Trophoblast cell (in vitro differentiated cells and primary cell): Measurements from ENCODE around the gene NLRC5.

Experiments
- DNase-seq, 2 donors: peaks; one replicate each; pipeline ENCODE4 v3.0.0-alpha.2; 2016
- H2AFZ ChIP-seq: 2 replicates; pipeline ENCODE4 v1.6.1; 2013; ENCODE audit warnings: low read length, moderate library complexity, mild to moderate bottlenecking; ENCODE audit not compliant: insufficient read depth, poor library complexity
- H2AK5ac ChIP-seq: 2 replicates; pipeline ENCODE4 v1.6.1; 2013; ENCODE audit warnings: mild to moderate bottlenecking, low read length
- H2BK120ac ChIP-seq: 2 replicates; pipeline ENCODE4 v1.6.1; 2013; ENCODE audit warnings: low read length, mild to moderate bottlenecking, moderate library complexity; ENCODE audit not compliant: insufficient read depth, poor library complexity
- H2BK12ac ChIP-seq: 2 replicates; pipeline ENCODE4 v1.6.1; 2013; ENCODE audit warnings: mild to moderate bottlenecking, low read length, moderate library complexity
- H2BK5ac ChIP-seq: 2 replicates; pipeline ENCODE4 v1.6.1; 2013; ENCODE audit warnings: low read length, low read depth, moderate library complexity, mild to moderate bottlenecking; ENCODE audit not compliant: poor library complexity
- H3K14ac ChIP-seq: 2 replicates; pipeline ENCODE4 v1.6.1; 2013; ENCODE audit warnings: mild to moderate bottlenecking, low read length
- H3K18ac ChIP-seq: 2 replicates; pipeline ENCODE4 v1.6.1; 2013; ENCODE audit warnings: mild to moderate bottlenecking, low read length
- H3K23ac ChIP-seq: 2 replicates; pipeline ENCODE4 v1.6.1; 2013; ENCODE audit warnings: low read length
- H3K27ac ChIP-seq: 2 replicates; pipeline ENCODE4 v1.5.1; 2013; ENCODE audit warnings: low read depth, mild to moderate bottlenecking, inconsistent platforms, low read length, moderate library complexity
- H3K27me3 ChIP-seq: 2 replicates; pipeline ENCODE4 v1.6.1; 2013; ENCODE audit warnings: inconsistent platforms, mild to moderate bottlenecking, low read length, moderate library complexity; ENCODE audit not compliant: insufficient read depth
- H3K36me3 ChIP-seq, 2 experiments: 1 replicate in 1 of 2; 2 replicates in 1 of 2; pipeline ENCODE4 v1.6.1; 2013; ENCODE audit warnings: low read length in 2 of 2, mild to moderate bottlenecking in 2 of 2, moderate library complexity in 1 of 2; ENCODE audit not compliant: insufficient read depth in 2 of 2, control insufficient read depth in 1 of 2
- H3K4ac ChIP-seq: 2 replicates; pipeline ENCODE4 v1.6.1; 2013; ENCODE audit warnings: low read depth, mild to moderate bottlenecking, low read length, moderate library complexity
- H3K4me1 ChIP-seq, 2 experiments: 1 replicate in 1 of 2; 2 replicates in 1 of 2; pipeline ENCODE4 v1.6.1; 2013; ENCODE audit warnings: low read length in 2 of 2, mild to moderate bottlenecking in 2 of 2, moderate library complexity in 1 of 2; ENCODE audit not compliant: insufficient read depth in 2 of 2, control insufficient read depth in 1 of 2
- H3K4me2 ChIP-seq: 2 replicates; pipeline ENCODE4 v1.6.1; 2013; ENCODE audit warnings: inconsistent platforms, mild to moderate bottlenecking, low read length, moderate library complexity
- H3K4me3 ChIP-seq: 2 replicates; pipeline ENCODE4 v1.5.1; 2013; ENCODE audit warnings: mild to moderate bottlenecking, low read depth, low read length, inconsistent platforms
- H3K79me1 ChIP-seq: one replicate; pipeline ENCODE4 v1.6.1; 2013; ENCODE audit warnings: low read length
- H3K79me2 ChIP-seq: 2 replicates; pipeline ENCODE4 v1.6.1; 2013; ENCODE audit warnings: low read length, mild to moderate bottlenecking; ENCODE audit not compliant: control insufficient read depth, insufficient read depth, poor library complexity
- H3K9ac ChIP-seq: 2 replicates; pipeline ENCODE4 v1.6.1; 2013; ENCODE audit warnings: mild to moderate bottlenecking, low read length
- H3K9me3 ChIP-seq: 2 replicates; pipeline ENCODE4 v1.6.1; 2013; ENCODE audit warnings: low read depth, mild to moderate bottlenecking, control low read depth, inconsistent platforms, low read length; ENCODE audit not compliant: insufficient read depth
- H4K12ac ChIP-seq: 2 replicates; pipeline ENCODE4 v1.6.1; 2013; ENCODE audit warnings: low read depth, mild to moderate bottlenecking, low read length, moderate library complexity
- H4K8ac ChIP-seq: 2 replicates; pipeline ENCODE4 v1.6.1; 2013; ENCODE audit warnings: low read depth, mild to moderate bottlenecking, low read length, moderate library complexity
- H4K91ac ChIP-seq: one replicate; pipeline ENCODE4 v1.6.1; 2013; ENCODE audit warnings: low read depth, mild to moderate bottlenecking, low read length, moderate library complexity
- WGBS: extraction: QIAGEN DNeasy Blood & Tissue Kit; methylation state at CpG from one replicate; pipeline ENCODE4 v1.1.7; 2013; ENCODE audit warnings: missing lambda C conversion rate; ENCODE audit not compliant: insufficient read length, insufficient coverage; ENCODE audit errors: extremely low coverage; 5-methylcytosine and 5-hydroxymethylcytosine counted together

NLRC5 gene

GRCh38 chr16:56997931-56998330 is 8.6 kb downstream of the NLRC5 start:
- no peak overlapping the region for H3K18ac ChIP-seq
- H2AFZ ChIP-seq: no peak overlapping the region
- H2BK12ac ChIP-seq: no peak overlapping the region
- no peak overlapping the region for H4K8ac ChIP-seq
- H3K79me1 ChIP-seq: no peaks in the 10 kb centered on the region
- no peaks in the 10 kb centered on the region for H3K36me3 ChIP-seq
- H3K9ac ChIP-seq: no peak overlapping the region
- H2AK5ac ChIP-seq: no peak overlapping the region
- H3K27me3 ChIP-seq: no peaks in the 10 kb centered on the region
- no peak overlapping the region for H3K14ac ChIP-seq
- no peak overlapping the region for H3K4me2 ChIP-seq
- WGBS: no CpG with 5 or more reads among the region's 3 CpGs
- H4K91ac ChIP-seq: no peak overlapping the region
- no peak overlapping the region for H3K4ac ChIP-seq
- no peaks in the 10 kb centered on the region for H3K79me2 ChIP-seq
- H3K4me1 ChIP-seq: no peaks in the 10 kb centered on the region
- H4K12ac ChIP-seq: no peak overlapping the region
- no peak overlapping the region for H3K27ac ChIP-seq
- no peaks in the 10 kb centered on the region for H3K9me3 ChIP-seq
- H3K23ac ChIP-seq: no peak overlapping the region
- no peak for DNase-seq
- no peak overlapping the region for H2BK120ac ChIP-seq
- H3K4me3 ChIP-seq: no peak overlapping the region
- no peak overlapping the region for H2BK5ac ChIP-seq

DNA sequence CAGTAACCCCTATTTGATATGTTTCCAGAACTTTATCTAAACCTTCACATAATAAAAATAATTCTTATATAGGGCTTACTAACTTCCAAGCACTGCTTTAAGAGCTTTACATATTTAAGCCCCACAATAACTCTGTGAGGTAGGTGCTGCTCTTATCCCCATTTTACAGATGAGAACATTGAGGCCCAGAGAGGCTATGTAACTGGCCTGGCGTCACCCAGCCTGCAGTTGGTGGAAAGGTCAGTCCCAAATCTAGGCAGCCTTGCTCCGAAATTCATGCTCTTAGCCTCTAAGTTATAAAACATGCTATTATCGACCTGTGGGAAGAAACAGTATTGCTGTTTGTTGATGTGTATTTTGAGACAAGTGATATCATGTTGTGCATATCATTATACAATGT is 9.0 kb downstream of the NLRC5 start:
- Histone ChIP-seq H3K9me3 (no peaks in the 10 kb centered on the region), H3K4me3 (no peak overlapping the region), H3K4me1 (no peaks in the 10 kb centered on the region), H3K18ac (no peak overlapping the region), H3K79me1 (no peaks in the 10 kb centered on the region), H2AK5ac (no peak overlapping the region), H3K27ac (no peak overlapping the region), H2BK12ac (no peak overlapping the region), H3K4me2 (no peak overlapping the region), H3K14ac (no peak overlapping the region), H2BK5ac (no peak overlapping the region), H2BK120ac (no peak overlapping the region), H4K12ac (no peak overlapping the region), H4K91ac (no peak overlapping the region), H2AFZ (no peak overlapping the region), H3K36me3 (no peaks in the 10 kb centered on the region), H3K79me2 (no peaks in the 10 kb centered on the region), H4K8ac (no peak overlapping the region), H3K4ac (no peak overlapping the region), H3K23ac (no peak overlapping the region), H3K27me3 (no peaks in the 10 kb centered on the region), H3K9ac (no peak overlapping the region)
- WGBS: no CpG with 5 or more reads among the region's 3 CpGs
- DNase-seq: no peak

DNA sequence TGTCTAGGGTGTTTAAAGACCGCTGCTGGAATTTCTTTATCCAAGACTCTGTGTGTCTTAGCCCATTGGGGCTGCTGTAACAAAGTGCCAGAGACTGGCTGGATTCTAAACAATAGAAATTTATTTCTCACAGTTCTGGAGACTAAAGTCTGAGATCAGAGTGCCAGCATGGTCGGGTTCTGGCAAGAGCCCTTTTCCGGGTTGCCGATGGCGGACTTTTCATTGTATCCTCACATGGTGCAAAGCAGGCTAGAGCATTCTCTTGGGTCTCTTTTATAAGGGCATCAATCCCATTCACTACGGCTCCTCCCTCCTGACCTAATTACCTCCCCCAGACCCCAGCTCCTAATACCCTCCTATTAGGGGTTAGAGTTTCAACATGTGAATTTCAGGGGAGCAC is 9.5 kb downstream of the NLRC5 start:
- H3K4me1 ChIP-seq: no peaks in the 10 kb centered on the region
- H3K4me2 ChIP-seq: no peak overlapping the region
- no peaks in the 10 kb centered on the region for H3K9me3 ChIP-seq
- no peak overlapping the region for H3K4me3 ChIP-seq
- H3K36me3 ChIP-seq: no peaks in the 10 kb centered on the region
- H3K27me3 ChIP-seq: no peaks in the 10 kb centered on the region
- H3K79me1 ChIP-seq: no peaks in the 10 kb centered on the region
- no peak overlapping the region for H2BK5ac ChIP-seq
- no peak overlapping the region for H2BK120ac ChIP-seq
- no peak overlapping the region for H3K27ac ChIP-seq
- H3K18ac ChIP-seq: no peak overlapping the region
- H4K8ac ChIP-seq: no peak overlapping the region
- no peak overlapping the region for H3K4ac ChIP-seq
- WGBS: no CpG with 5 or more reads among the region's 6 CpGs
- H2AK5ac ChIP-seq: no peak overlapping the region
- H2BK12ac ChIP-seq: no peak overlapping the region
- H2AFZ ChIP-seq: no peak overlapping the region
- no peak overlapping the region for H3K9ac ChIP-seq
- no peak for DNase-seq
- no peak overlapping the region for H3K23ac ChIP-seq
- H4K91ac ChIP-seq: no peak overlapping the region
- H3K79me2 ChIP-seq: no peaks in the 10 kb centered on the region
- H4K12ac ChIP-seq: no peak overlapping the region
- no peak overlapping the region for H3K14ac ChIP-seq

GRCh38 chr16:56999409-57000270 is 10.3 kb downstream of the NLRC5 start:
- H3K27ac ChIP-seq: no peak overlapping the region

More at GRCh38 chr16:56999409-57000270, 10.3 kb downstream of the NLRC5 start:
- Histone ChIP-seq H3K4ac (no peak overlapping the region), H4K91ac (no peak overlapping the region), H3K4me2 (no peak overlapping the region), H2AK5ac (no peak overlapping the region), H3K27me3 (no peaks in the 10 kb centered on the region), H2AFZ (no peak overlapping the region), H3K18ac (no peak overlapping the region), H3K9me3 (no peaks in the 10 kb centered on the region), H3K4me1 (no peaks in the 10 kb centered on the region), H4K12ac (no peak overlapping the region), H2BK120ac (no peak overlapping the region), H3K9ac (no peak overlapping the region), H3K79me2 (no peaks in the 10 kb centered on the region), H3K23ac (no peak overlapping the region), H3K79me1 (no peaks in the 10 kb centered on the region), H3K36me3 (no peaks in the 10 kb centered on the region), H2BK12ac (no peak overlapping the region), H3K4me3 (no peak overlapping the region), H2BK5ac (no peak overlapping the region), H4K8ac (no peak overlapping the region), H3K14ac (no peak overlapping the region)
- DNase-seq: no peak
- WGBS: no CpG with 5 or more reads among the region's 11 CpGs
